Hematopoietic multipotent progenitor cell treated with erythropoietin and hydrocortisone succinate and interleukin-3 and kit ligand, for 8 days (in vitro differentiated cells): ENCODE data around the gene TMTC4.

Experiments used
- DNase-seq: peaks from one replicate; pipeline ENCODE4 v3.0.0-alpha.2; 2015

Gene TMTC4

GRCh38 chr13:100666124-100666523 is 8.5 kb downstream of the TMTC4 start:
- no peak for DNase-seq

GRCh38 chr13:100665403-100665802 is 9.2 kb downstream of the TMTC4 start:
- no peak for DNase-seq

DNA sequence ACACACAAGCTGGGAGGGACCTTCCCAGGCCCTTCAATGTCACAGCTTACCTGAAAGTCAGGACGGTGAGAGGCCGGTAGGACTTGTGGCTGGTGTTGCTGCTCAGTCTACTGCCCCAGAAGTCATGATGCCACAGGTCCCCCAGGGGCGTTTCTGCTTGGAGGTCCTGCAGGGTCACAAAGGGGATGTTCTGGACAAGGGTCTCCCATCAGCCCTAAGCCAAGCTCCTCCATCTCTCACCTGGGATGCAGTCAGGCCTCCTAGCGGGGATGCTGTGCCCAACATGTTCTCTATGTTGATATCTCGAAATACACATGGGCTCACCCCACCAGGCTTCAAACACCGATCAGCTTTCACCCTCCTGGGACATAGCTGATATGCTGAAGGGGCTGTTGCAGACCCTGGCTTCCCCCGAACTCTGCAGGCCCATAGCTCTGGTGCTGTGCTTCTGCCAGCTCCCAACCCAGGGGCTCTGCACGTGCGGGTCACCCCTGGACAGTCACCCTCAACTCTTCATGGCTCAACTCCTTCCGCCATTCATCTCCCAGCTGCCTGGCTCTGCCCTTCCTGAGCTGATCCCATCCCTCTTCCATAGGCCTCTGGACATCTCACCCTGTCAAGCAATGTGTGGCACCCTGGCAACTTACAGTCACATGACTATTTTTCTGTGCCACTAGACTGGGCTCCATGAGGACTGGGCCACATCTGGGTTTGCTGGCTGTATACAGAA is 10.3 kb downstream of the TMTC4 start:
- no peak for DNase-seq

DNA sequence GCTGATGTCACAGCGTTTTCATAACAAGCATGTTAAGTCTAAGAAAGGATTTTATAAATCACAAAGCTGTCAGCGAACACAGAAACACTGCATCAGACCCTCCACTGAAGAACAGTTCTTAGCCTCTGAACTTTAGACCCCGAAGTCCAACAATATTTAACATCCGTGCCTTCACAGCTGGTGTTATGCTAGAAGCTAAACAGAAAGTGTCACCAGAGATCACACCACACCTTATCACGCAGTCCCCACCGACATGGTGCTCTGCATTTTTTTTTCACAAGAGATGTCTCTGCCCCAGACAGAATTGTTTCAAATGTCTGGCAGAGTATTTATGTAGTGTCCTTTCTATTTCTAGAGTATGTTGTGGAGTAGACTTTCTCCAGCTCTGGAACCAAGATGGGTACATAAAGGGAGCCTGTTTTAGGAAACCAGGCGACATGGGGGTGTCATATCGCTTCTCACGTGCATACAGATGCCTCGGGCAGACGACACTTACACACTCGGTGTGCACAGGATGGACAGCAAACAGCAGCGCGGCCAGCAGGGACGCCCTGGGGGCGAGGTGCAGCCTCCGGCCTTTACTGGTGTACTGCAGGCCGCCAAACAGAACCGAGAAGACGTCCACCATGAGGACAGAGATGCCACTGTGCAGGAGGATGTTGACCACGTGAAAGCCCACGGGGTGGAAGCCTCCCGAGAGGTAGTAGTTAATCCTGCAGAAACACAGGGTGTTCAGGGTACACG is 12.0 kb downstream of the TMTC4 start:
- DNase-seq: no peak

DNA sequence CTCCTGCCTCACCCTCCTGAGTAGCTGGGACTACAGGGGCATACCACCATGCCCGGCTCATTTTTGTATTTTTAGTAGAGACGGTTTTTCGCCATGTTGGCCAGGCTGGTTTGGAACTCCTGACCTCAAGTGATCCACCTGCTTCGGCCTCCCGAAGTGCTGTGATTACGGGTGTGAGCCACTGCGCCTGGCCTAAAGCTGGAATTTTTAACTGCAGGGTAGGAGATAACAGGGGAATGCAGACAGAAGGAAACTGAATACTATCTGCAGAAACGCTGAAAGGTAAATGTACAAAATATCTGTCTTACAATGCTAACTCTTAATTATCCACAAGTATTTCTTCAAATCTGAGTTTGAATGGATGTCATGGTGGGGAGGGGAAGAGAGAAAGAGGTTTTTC is 13.8 kb downstream of the TMTC4 start:
- DNase-seq: no peak

- DNase-seq: no peak
Measured at GRCh38 chr13:100659578-100659977, 15.0 kb downstream of the TMTC4 start.

- DNase-seq: no peak
Measured at GRCh38 chr13:100658363-100658762, 16.2 kb downstream of the TMTC4 start.

DNA sequence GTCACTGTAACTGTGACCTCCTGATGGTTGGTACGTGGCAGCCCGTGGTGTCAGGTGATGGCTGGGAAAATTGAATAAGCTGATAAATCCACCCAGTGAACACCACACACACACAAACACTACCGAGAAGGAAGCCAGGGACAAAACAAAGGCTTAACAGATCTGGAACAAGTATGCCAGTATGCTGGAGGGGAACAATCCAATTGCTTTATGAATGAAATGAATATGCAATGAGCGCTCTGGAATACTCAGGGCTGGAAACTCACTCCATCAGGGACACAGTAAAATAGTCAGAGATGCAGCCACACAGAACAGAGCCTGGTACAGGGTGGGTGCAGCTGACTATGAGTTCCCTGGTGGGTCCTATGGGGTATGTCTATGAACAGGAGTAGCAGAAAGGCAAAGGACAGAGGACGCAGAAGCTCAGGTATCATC is 16.7 kb downstream of the TMTC4 start:
- DNase-seq: no peak

DNA sequence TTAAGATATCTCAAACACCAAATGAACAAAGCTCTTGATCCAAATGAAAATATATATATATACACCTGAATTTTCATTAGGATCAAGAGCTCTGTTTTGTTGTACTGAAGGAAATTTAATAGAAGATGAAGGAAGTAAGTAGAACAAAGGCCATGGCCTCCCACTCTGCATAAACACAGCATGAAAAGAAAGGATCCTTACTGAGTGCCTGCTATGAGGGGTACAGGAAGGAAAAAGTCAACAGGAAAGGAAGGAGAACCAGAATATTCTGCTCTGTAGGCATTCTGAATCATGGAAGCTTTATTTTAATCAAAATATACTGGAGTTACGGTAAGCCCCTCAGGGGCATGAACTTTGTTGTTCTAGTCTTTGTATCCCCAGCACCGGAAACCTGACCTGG is 22.1 kb downstream of the TMTC4 start:
- DNase-seq: no peak

- no peak for DNase-seq
Measured at GRCh38 chr13:100650326-100650725, 24.3 kb downstream of the TMTC4 start.

- DNase-seq: no peak
Measured at GRCh38 chr13:100648354-100648753, 26.2 kb downstream of the TMTC4 start.

DNA sequence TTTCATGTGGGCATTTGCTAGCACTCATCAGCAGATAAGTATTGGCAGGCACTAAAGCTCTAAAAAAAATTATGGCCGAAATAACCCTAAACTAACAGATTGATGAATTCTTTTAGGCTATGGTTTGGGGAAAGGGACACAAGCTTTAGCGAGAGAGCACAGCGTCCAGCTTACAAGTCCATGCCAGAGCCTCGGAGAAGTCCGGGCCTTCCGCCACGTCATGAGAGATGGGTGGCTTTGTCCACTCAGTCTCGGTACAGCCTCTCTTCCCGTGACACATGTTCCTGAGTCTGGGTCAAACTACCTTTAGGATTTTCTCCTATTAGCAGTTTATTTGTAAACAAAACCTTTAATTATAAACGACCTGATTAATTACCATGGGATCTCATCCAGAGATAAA is 27.7 kb downstream of the TMTC4 start:
- no peak for DNase-seq

DNA sequence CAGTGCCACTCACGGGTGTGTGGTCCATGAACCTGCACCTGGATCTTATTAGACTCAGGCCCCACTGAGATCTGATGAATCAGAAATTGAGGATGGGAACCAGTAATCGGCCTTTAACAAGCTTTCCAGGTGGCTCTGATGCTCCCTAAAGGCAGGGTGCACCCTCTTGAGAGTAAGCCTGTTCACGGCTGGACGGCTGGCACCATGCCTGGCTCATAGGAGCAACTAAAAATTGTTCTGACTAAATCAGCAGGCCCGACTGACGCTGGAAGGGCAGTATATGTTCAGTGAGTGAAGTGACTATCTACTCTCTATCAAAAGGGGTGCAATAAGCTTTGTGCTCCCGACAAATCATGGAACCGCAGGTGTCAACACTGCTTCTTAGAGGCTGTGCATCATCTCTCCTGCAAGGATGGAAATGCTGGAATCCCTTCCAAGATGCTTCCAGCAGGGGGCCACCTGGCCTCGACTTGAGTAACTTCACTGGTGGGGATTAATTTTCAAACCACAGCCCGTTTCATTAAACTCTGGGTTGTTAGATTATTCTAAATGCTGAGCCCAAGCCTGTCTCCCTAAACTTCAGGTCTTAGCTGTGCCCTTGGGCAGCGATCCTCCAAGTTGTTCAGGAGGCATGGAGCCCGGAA is 28.4 kb downstream of the TMTC4 start:
- peak; percentile 7 for DNase-seq

DNA sequence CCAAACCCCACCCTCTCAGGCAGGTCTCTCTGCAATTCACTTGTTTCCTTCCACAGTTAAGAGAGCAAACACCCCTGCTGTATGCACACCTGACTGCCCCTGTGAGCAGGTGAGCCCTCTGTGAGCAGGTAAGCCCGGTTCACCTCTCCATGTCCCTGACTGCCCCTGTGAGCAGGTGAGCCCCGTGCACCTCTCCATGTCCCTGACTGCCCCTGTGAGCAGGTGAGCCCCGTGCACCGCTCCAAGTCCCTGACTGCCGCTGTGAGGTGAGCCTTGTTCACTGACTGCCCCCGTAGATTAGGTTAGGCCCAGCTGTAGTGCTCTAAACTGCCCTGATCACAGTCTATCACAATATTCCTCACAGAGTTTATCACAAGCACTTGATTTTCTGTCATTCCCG is 29.2 kb downstream of the TMTC4 start:
- DNase-seq: no peak

- no peak for DNase-seq
Measured at GRCh38 chr13:100644371-100644770, 30.2 kb downstream of the TMTC4 start.

GRCh38 chr13:100637796-100638195 is 36.8 kb downstream of the TMTC4 start:
- no peak for DNase-seq

DNA sequence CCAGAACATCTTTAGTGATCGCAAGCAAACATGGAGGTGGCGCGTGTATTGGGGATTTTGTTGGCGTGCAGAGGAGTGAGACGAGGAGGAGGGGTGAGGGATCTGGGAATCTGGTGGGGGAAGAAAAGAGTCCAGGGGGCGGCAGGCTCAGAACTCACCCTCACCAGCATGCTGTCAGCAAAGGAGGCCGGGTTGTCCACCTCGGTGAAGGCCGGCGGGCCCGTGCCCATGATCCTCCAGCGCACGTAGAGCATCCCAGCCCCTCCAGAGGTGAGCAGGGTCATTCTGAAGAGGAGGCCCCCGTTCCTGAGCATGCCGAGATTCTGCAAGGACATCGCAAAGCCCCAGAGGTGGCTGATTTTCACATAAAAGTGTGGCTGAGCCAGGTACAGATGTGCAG is 37.2 kb downstream of the TMTC4 start:
- no peak for DNase-seq

DNA sequence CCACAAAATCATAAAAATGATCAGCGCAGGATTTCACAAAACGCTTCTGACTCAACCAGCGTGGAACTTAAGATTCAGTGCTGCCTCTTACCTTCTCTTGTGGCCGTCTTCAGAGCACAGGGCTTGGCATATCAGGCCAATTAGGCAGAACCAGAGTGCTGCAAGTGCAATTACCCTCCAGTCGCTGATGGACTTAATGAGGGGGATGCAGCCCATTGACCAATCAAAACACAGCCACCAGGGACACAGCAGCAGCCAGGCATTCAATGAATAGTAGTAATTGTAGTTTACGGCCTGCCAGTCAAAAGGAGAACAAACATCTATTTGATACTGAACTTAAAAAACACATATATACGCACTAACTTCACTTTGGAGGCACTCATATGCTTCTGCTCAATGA is 38.2 kb downstream of the TMTC4 start:
- no peak for DNase-seq

DNA sequence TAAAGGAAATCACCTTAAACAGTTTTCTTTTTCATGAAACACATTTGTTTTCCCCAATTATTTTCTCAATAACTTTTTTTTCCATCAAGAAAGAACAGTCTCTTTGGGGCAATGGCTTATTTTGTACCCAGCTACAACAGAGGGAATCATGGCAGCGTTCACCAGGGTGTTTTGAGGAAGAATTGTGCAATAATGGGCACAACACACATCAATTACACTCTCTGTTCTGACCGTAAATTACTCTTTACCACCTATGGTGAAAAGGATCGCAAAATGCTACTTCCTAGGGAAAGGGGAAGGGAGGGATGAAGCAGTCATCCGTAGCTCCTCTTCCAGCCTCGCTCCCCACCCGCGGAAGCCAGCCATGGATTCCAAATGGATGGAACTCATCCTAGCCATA is 38.6 kb downstream of the TMTC4 start:
- no peak for DNase-seq

DNA sequence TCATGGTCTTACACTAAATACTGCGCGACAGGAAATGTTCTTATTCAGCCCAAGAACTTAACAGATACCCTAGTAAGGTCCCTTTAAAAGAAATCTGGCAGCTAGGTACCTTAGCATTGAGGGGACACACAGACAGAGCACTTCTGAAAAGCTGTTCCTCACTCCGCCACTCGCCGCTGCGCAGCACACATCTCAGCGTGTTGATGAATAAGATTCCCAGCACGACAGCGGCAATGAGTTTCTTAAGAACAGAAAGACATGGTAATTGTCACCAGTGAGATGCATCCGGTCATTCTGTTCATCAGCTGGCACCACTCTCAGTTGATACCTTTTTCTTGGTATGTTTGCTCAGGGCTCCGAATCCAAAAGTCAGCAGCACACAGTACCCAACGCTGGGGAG is 39.9 kb downstream of the TMTC4 start:
- DNase-seq: no peak

- DNase-seq: no peak
Measured at GRCh38 chr13:100633461-100633860, 41.1 kb downstream of the TMTC4 start.

DNA sequence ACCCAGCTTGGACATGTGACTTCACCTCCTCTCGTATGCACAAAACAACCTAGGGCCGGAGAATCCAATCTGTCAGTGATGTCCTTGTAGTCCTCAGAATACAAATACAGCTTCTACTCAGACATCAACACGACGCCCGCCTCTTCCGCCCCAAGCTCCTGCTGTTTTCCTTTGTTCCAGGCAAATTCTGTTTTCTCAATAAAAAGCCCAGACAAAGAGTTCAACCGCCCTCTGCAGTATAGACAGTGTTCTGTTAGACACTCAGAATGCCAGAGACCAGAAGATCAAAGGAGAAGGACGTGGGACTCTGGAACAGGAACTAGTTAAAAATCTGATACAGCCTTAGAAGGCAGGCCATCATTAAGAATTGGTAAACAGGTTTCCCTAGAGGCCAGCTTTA is 44.0 kb downstream of the TMTC4 start:
- DNase-seq: no peak

- no peak for DNase-seq
Measured at GRCh38 chr13:100627120-100627519, 47.5 kb downstream of the TMTC4 start.

DNA sequence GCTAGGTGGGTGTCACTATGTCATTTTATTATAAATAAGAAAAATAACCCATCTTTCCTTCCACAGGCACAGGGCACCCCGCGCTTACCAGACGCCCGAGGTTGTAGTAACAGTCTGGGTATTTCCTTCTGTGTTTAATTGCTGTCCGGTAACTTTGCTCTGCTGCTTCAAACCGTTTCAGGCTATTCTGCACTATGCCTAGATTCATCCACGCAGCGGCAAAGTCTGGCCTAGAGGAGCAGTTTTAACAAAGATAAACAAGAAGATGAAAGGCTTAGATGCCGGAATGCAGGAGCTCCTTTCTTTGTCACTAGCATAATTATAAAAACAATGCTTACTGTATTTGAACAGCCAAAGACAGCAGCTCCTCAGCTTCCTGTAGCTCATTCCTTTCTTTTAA is 49.1 kb downstream of the TMTC4 start:
- DNase-seq: no peak
